Measurements from ENCODE around the gene AGAP4. TPM values are rescaled to one million over a fixed set of nuclear protein-coding genes. Genes with fewer than 3 reads are reported as not detected.
"Not testable (repeated sequence)": the region's sequence is repeated elsewhere in the genome, so short reads cannot be mapped to it uniquely, and the experiment has no call there.

Gene AGAP4
- total RNA-seq, 1 experiment from 2014 or later, result 15.9 TPM

DNA sequence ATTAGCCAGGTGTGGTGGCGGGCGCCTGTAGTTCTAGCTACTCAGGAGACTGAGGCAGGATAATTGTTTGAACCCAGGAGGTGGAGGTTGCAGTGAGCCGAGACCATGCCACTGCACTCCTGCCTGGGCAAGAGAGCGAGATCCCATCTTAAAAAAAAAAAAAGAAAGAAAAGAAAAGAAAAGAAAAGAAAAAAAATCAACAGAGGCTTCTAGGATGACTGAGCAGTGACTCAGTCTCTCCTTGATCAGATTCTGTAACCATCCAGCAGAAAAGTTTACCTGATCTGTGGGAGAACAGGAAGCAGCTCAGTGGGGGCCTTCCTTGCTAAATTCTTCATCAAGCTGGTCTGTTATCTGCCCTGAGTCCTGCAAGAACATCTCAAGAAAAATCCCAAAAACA, 33.2 kb downstream of the AGAP4 start:
- H3K27ac ChIP-seq; H3K4me3 ChIP-seq; H3K36me3 ChIP-seq; H3K9me3 ChIP-seq (replicated peaks); H3K27me3 ChIP-seq (replicated peaks); H3K4me1 ChIP-seq (replicated peaks): not testable (repeated sequence)
- peak in 1 of 2 experiments; percentile 31 for DNase-seq (ENCODE audit: low read depth in 1 of 2, low spot score in 2 of 2)

- not testable (repeated sequence) for H3K9me3 ChIP-seq (replicated peaks); H3K4me3 ChIP-seq; H3K27me3 ChIP-seq (replicated peaks); H3K36me3 ChIP-seq; H3K4me1 ChIP-seq (replicated peaks); DNase-seq (ENCODE audit: low read depth in 1 of 2, low spot score in 2 of 2); H3K27ac ChIP-seq
Observed at GRCh38 chr10:45812959-45813358, 34.3 kb downstream of the AGAP4 start.

DNA sequence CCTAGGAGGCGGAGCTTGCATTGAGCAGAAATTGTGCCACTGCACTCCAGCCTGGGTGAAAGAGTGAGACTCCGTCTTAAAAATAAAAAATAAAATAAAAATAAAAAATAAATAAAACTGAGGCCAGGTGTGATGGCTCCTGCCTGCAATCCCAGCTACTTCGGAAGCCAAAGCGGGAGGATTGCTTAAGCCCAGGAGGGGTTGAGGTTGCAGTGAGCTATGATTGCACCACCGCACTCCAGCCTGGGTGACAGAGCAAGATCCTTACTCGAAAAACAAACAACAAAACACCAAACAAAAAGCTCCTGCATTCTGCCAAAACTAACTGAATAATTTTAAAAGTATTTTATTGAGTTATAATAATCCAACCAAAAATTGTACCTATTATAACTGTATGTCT, 36.2 kb downstream of the AGAP4 start:
- peaks cover 6% of the 10 kb centered on the region for H3K4me1 ChIP-seq (replicated peaks)

GRCh38 chr10:45809837-45810236, 37.5 kb downstream of the AGAP4 start:
- Histone ChIP-seq H3K9me3 (replicated peaks) (no peaks in the 10 kb centered on the region), H3K36me3 (no peaks in the 10 kb centered on the region), H3K27me3 (replicated peaks) (no peaks in the 10 kb centered on the region), H3K4me1 (replicated peaks) (peaks cover 4% of the 10 kb centered on the region), H3K27ac (no peak overlapping the region), H3K4me3 (no peak overlapping the region)
- no peak for DNase-seq (ENCODE audit: low read depth in 1 of 2, low spot score in 2 of 2)

More for the DNA sequence above, 36.2 kb downstream of the AGAP4 start:
- Histone ChIP-seq H3K36me3 (no peaks in the 10 kb centered on the region), H3K9me3 (replicated peaks) (no peaks in the 10 kb centered on the region), H3K4me3 (no peak overlapping the region), H3K27ac (no peak overlapping the region), H3K27me3 (replicated peaks) (no peaks in the 10 kb centered on the region)
- DNase-seq (ENCODE audit: low read depth in 1 of 2, low spot score in 2 of 2), result no peak

- not testable (repeated sequence) for H3K4me1 ChIP-seq (replicated peaks); H3K27me3 ChIP-seq (replicated peaks); H3K36me3 ChIP-seq; H3K27ac ChIP-seq; H3K4me3 ChIP-seq; DNase-seq (ENCODE audit: low read depth in 1 of 2, low spot score in 2 of 2); H3K9me3 ChIP-seq (replicated peaks)
Observed at GRCh38 chr10:45804996-45805395, 42.3 kb downstream of the AGAP4 start.

DNA sequence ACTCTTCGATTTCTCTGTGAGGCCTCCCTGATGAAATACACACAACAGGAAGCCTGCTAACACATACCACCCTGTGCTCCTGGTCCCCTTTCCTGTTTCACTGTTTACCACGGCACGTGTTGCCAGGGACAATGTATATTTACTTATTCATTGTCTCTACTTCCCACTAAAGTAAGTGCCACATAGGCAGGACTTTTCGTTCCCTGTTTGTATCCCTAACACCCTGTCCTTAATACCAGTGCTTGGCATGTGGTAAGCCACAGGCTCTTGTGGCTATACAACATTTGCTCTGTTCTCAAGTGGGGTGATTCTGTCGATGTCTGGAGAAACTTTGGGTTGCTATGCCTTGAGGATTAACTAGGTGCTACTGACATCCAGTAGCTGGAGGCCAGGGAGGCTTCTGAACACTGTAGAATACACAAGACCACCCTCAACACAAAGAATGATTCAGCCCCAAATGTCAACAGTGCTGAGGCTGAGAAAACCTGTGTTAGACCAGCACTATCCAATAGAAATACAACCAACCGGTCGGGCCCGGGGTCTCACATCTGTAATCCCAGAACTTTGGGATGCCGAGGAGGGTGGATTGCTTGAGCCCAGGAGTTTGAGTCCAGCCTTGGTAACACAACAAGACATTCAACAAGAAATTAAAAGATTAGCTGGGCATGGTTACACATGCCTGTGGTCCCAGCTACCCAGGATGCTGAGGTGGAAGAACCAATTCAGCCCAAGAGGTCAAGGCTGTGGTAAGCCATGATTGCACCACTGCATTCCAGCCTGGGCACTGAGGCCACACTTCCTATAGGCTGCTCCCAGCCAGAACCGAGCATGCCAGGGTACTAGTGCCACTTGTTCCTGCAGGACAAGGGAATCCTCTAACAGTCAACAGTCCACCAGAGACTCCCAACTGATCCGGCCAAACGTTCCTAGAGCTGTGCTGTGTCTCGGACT, 44.0 kb downstream of the AGAP4 start:
- peak; percentile 59 to 61 for DNase-seq (ENCODE audit: low read depth in 1 of 2, low spot score in 2 of 2)
- not testable (repeated sequence) for H3K4me1 ChIP-seq (replicated peaks); H3K9me3 ChIP-seq (replicated peaks)

DNA sequence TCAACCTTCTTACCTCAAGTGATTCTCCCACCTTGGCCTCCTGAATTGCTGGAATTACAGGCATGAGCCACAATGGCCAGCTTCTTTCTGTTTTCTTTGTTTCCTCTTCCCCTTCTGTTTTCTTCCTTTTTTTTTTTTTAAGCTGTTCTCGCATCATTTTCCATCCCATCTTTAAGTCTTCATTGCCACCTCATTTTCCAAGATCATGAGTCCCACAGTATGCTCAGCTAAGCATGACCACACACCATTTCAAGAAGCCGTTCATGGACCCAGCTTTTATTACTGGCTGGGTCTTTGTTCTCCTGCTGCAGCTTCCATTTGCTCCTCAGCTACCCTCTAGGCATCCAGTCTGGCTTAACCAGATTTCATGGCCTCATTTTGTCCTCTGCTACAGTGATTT, 52.5 kb downstream of the AGAP4 start:
- H3K4me1 ChIP-seq (replicated peaks); H3K27ac ChIP-seq; H3K9me3 ChIP-seq (replicated peaks); DNase-seq (ENCODE audit: low read depth in 1 of 2, low spot score in 2 of 2); H3K27me3 ChIP-seq (replicated peaks); H3K4me3 ChIP-seq; H3K36me3 ChIP-seq: not testable (repeated sequence)

More for the DNA sequence above, 44.0 kb downstream of the AGAP4 start:
- H3K36me3 ChIP-seq; H3K27me3 ChIP-seq (replicated peaks); H3K27ac ChIP-seq; H3K4me3 ChIP-seq: not testable (repeated sequence)

- not testable (repeated sequence) for H3K4me3 ChIP-seq; DNase-seq (ENCODE audit: low read depth in 1 of 2, low spot score in 2 of 2); H3K4me1 ChIP-seq (replicated peaks); H3K27ac ChIP-seq; H3K9me3 ChIP-seq (replicated peaks); H3K36me3 ChIP-seq; H3K27me3 ChIP-seq (replicated peaks)
Observed at GRCh38 chr10:45790694-45791426, 56.4 kb downstream of the AGAP4 start.

- DNase-seq (ENCODE audit: low read depth in 1 of 2, low spot score in 2 of 2); H3K9me3 ChIP-seq (replicated peaks); H3K27ac ChIP-seq; H3K4me1 ChIP-seq (replicated peaks); H3K27me3 ChIP-seq (replicated peaks); H3K4me3 ChIP-seq; H3K36me3 ChIP-seq: not testable (repeated sequence)
Observed at GRCh38 chr10:45789991-45790390, 57.3 kb downstream of the AGAP4 start.

DNA sequence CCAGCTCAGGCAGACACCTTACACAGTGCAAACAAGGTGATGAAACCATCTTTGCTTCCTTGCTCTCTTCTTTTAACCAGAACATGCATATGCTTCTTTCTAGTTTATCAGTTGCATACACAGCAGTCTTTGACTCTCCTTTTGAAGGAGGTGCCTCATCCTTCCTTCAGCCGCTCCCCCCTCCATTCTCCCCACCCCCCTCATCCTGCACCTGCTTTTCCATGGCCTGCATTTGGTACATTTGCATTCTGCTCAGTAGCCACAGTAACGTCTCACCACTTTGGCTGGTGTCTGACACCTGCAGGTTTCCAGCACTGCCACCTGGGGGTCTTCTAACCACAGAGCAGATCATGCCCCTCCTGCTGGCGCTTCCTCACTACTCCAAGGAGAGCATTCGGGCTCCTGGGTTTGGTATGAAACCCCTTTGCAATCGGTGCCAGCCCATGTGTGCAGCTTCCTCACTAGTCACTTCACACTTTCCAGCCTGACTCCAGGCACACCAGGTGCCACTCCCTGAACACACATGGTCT, 60.0 kb downstream of the AGAP4 start:
- not testable (repeated sequence) for H3K4me3 ChIP-seq; DNase-seq (ENCODE audit: low read depth in 1 of 2, low spot score in 2 of 2); H3K36me3 ChIP-seq; H3K9me3 ChIP-seq (replicated peaks); H3K27me3 ChIP-seq (replicated peaks); H3K4me1 ChIP-seq (replicated peaks); H3K27ac ChIP-seq

- H3K27ac ChIP-seq; DNase-seq (ENCODE audit: low read depth in 1 of 2, low spot score in 2 of 2); H3K4me1 ChIP-seq (replicated peaks); H3K4me3 ChIP-seq; H3K9me3 ChIP-seq (replicated peaks); H3K27me3 ChIP-seq (replicated peaks); H3K36me3 ChIP-seq: not testable (repeated sequence)
Observed at GRCh38 chr10:45786217-45786616, 61.1 kb downstream of the AGAP4 start.

All from SJSA1 (cell line).